IMR-90 (cell line): ENCODE results near the gene PYROXD2. TPM values are rescaled to one million over a fixed set of nuclear protein-coding genes. Genes with fewer than 3 reads are reported as not detected.

Experiments
- ATAC-seq: fragments of 200-7000 bp; cut with Tn5 transposase; 2 replicates; pipeline ENCODE4 v1.9.1; 2020; ENCODE audit warnings: low read depth, mild to moderate bottlenecking, moderate library complexity
- BruUV-seq: library from RNA; stranded (reverse); fragments of 400-500 nt; replicated peaks from 2 replicates; lab custom pipeline; 2021; lab: Mats Ljungman, UMichigan
- CTCF ChIA-PET: fragments of 300-600 bp; formaldehyde crosslinking; extraction: SDS; loops from one replicate; lab custom pipeline; 2021; ENCODE audit warnings: antibody characterized with exemption; lab: Yijun Ruan, JAX
- POLR2A ChIA-PET: fragments of 300-600 bp; sonication (Branson Sonifier 250); formaldehyde crosslinking; loops from one replicate; lab custom pipeline; 2022; ENCODE audit warnings: antibody characterized with exemption; ENCODE audit not compliant: unreplicated experiment; lab: Charles Lee
- DNase-seq: peaks from one replicate; pipeline ENCODE4 v3.0.0; 2013
- H2AFZ ChIP-seq: replicated peaks from 2 replicates; pipeline ENCODE3; 2013; ENCODE audit warnings: low read length, mild to moderate bottlenecking; ENCODE audit not compliant: poor library complexity
- H2AK5ac ChIP-seq: 2 replicates; pipeline ENCODE4 v1.6.1; 2013; ENCODE audit warnings: low read depth, low read length, inconsistent platforms
- H2AK9ac ChIP-seq: replicated peaks from 2 replicates; pipeline ENCODE3; 2013; ENCODE audit warnings: mild to moderate bottlenecking, low read depth, low read length, moderate library complexity; ENCODE audit not compliant: poor library complexity
- H2BK120ac ChIP-seq: 2 replicates; pipeline ENCODE4 v1.6.1; 2013; ENCODE audit warnings: low read depth, low read length, inconsistent platforms
- H2BK15ac ChIP-seq: 3 replicates; pipeline ENCODE4 v1.6.1; 2013; ENCODE audit warnings: low read depth, low read length, inconsistent platforms
- H2BK20ac ChIP-seq: 2 replicates; pipeline ENCODE4 v1.6.1; 2013; ENCODE audit warnings: low read depth, mild to moderate bottlenecking, inconsistent platforms, low read length, moderate library complexity
- H2BK5ac ChIP-seq: 2 replicates; pipeline ENCODE4 v1.6.1; 2013; ENCODE audit warnings: mild to moderate bottlenecking, low read depth, low read length, inconsistent platforms; ENCODE audit not compliant: poor library complexity, severe bottlenecking
- H3K14ac ChIP-seq: replicated peaks from 2 replicates; pipeline ENCODE4 v1.6.1; 2013; ENCODE audit warnings: low read depth, low read length, inconsistent platforms
- H3K18ac ChIP-seq: 2 replicates; pipeline ENCODE4 v1.6.1; 2013; ENCODE audit warnings: low read depth, low read length, control low read depth
- H3K23ac ChIP-seq: 2 replicates; pipeline ENCODE4 v1.6.1; 2013; ENCODE audit warnings: low read depth, low read length, inconsistent platforms
- H3K27ac ChIP-seq: 2 replicates; pipeline ENCODE4 v1.5.1; 2013; ENCODE audit warnings: mild to moderate bottlenecking, control low read depth, low read length; ENCODE audit not compliant: insufficient read depth
- H3K27me3 ChIP-seq: 2 replicates; pipeline ENCODE4 v1.6.1; 2013; ENCODE audit warnings: low read length; ENCODE audit not compliant: control insufficient read depth, insufficient read depth
- H3K36me3 ChIP-seq: 2 replicates; pipeline ENCODE4 v1.6.1; 2013; ENCODE audit warnings: low read length, mixed read lengths; ENCODE audit not compliant: control insufficient read depth, insufficient read depth
- H3K4ac ChIP-seq: 2 replicates; pipeline ENCODE4 v1.6.1; 2013; ENCODE audit warnings: low read depth, low read length, inconsistent platforms
- H3K4me1 ChIP-seq: 2 replicates; pipeline ENCODE4 v1.6.1; 2013; ENCODE audit warnings: low read length, mixed read lengths; ENCODE audit not compliant: control insufficient read depth, insufficient read depth
- H3K4me2 ChIP-seq: 2 replicates; pipeline ENCODE4 v1.6.1; 2013; ENCODE audit warnings: low read depth, mild to moderate bottlenecking, control low read depth, low read length, moderate library complexity
- H3K4me3 ChIP-seq: 2 replicates; pipeline ENCODE4 v1.5.1; 2013; ENCODE audit warnings: low read depth, mild to moderate bottlenecking, control low read depth, low read length, moderate library complexity; ENCODE audit not compliant: insufficient read depth
- H3K56ac ChIP-seq: 2 replicates; pipeline ENCODE4 v1.6.1; 2013; ENCODE audit warnings: low read length, inconsistent platforms; ENCODE audit not compliant: insufficient read depth; ENCODE audit errors: extremely low read depth
- H3K79me1 ChIP-seq, 2 experiments: 2 replicates each; pipeline ENCODE4 v1.6.1; 2013; ENCODE audit warnings: low read length in 2 of 2, inconsistent platforms in 1 of 2, low read depth in 1 of 2
- H3K9ac ChIP-seq: 2 replicates; pipeline ENCODE4 v1.6.1; 2013; ENCODE audit warnings: low read depth, low read length, control low read depth
- H3K9me1 ChIP-seq: 2 replicates; pipeline ENCODE4 v1.6.1; 2013; ENCODE audit warnings: low read length, inconsistent platforms; ENCODE audit not compliant: insufficient read depth
- H3K9me3 ChIP-seq: 2 replicates; pipeline ENCODE4 v1.6.1; 2013; ENCODE audit warnings: low read length; ENCODE audit not compliant: control insufficient read depth, insufficient read depth
- H4K20me1 ChIP-seq: 2 replicates; pipeline ENCODE4 v1.6.1; 2013; ENCODE audit warnings: low read length, inconsistent platforms; ENCODE audit not compliant: insufficient read depth
- H4K5ac ChIP-seq: 2 replicates; pipeline ENCODE4 v1.6.1; 2013; ENCODE audit warnings: mild to moderate bottlenecking, low read depth, low read length, control low read depth
- H4K8ac ChIP-seq, 2 experiments: 2 replicates each; pipeline ENCODE4 v1.6.1; 2013; ENCODE audit warnings: low read depth in 2 of 2, low read length in 2 of 2, control low read depth in 1 of 2, inconsistent platforms in 1 of 2
- H4K91ac ChIP-seq: 2 replicates; pipeline ENCODE4 v1.6.1; 2013; ENCODE audit warnings: low read depth, low read length, inconsistent platforms; ENCODE audit not compliant: insufficient read depth
- MAFK ChIP-seq: IDR thresholded peaks from 2 replicates; pipeline ENCODE4 v1.6.1; 2012; ENCODE audit warnings: low read depth, low read length, improper control_type of control experiment
- MAZ ChIP-seq: IDR thresholded peaks from 2 replicates; pipeline ENCODE4 v1.6.1; 2012; ENCODE audit warnings: low read depth, mild to moderate bottlenecking, low read length, improper control_type of control experiment, moderate library complexity, borderline replicate concordance
- SMC3 ChIP-seq: fragments of 150-350 bp; IDR thresholded peaks from 2 replicates; pipeline ENCODE4 v1.6.1; 2016; ENCODE audit warnings: low read depth, mild to moderate bottlenecking, antibody characterized with exemption, low read length, moderate library complexity
- WGBS, 2 experiments: methylation state at CpG; one replicate each; pipeline versions ENCODE4 v1.1.5 to v1.1.7; 2013; ENCODE audit warnings: missing lambda C conversion rate in 2 of 2; ENCODE audit not compliant: insufficient read length in 1 of 2; ENCODE audit errors: extremely low coverage in 2 of 2; 5-methylcytosine and 5-hydroxymethylcytosine counted together
- dilution Hi-C: fragments of 300-500 bp; cut with HindIII; formaldehyde crosslinking; loops from one replicate; pipeline ENCODE4 v1.14.3; 2018; ENCODE audit warnings: low sequenced_read_pairs; ENCODE audit not compliant: unreplicated experiment
- in situ Hi-C: fragments of 300-500 bp; cut with MboI; formaldehyde crosslinking; loops from 3 replicates; pipeline ENCODE4 v1.14.3; 2019; ENCODE audit warnings: low sequenced_read_pairs, inconsistent platforms, mixed read lengths
- intact Hi-C: fragments of 100-400 bp; cut with micrococcal nuclease; formaldehyde crosslinking; loops from 2 replicates; pipeline ENCODE4 v1.10.0; 2022
- polyA plus RNA-seq, 3 experiments: library from polyadenylated mRNA; depleted of rRNA; stranded (reverse); fragments of >200 nt; gene quantifications; 2 replicates each; pipeline ENCODE4 v1.2.3, GENCODE V29; 2012; ENCODE audit warnings: low replicate concordance in 1 of 3
- total RNA-seq: library from RNA; depleted of rRNA; stranded (reverse); fragments of >200 nt; gene quantifications from 2 replicates; pipeline ENCODE4 v1.2.3, GENCODE V29; 2012

Gene PYROXD2
- total and polyA plus RNA-seq, 2 of the 4 experiments (the other 2 are of a cell fraction) = 6.5 to 16.3 TPM

DNA sequence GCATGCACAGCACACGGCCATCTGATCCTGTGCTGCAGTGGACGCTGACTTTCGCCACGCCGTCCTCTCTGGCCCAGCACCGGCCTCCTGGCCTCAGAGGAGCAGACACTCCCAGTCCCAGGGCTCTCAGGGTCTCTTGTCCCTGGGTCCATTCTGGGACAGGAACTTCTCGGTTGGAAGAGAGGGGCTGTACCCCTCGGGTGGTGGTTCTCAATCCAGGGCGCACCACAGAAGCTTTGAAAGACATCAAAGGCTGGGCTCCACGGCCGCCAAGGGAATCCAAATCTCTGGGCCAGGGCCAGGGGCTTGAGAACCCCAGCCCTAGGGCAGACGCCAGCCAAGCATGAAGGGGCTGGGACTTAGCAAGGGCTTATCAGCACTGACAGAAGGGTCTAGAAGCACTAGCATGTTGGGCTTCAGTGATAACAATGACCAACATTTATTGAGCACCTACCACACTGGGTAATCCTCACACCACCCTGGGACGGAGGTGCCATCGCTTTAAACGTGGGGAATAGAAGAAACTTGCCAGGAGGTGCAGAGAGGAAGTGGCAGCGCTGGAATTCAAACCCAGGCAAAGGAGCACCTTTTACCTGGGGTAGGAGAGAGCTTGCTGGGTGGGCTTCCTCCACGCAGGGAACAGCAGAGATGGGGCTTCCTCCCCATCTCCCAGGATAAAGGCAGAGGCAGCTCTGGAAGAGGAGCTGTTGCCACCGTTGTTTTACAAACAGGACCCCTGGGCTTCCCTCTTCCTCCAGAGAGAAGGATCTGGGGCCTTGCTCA lies 1.8 kb upstream of the PYROXD2 start:
- in situ Hi-C loops = no loop called here
- POLR2A ChIA-PET = no interaction called here
- no peak overlapping the region for H2BK120ac ChIP-seq
- H3K56ac ChIP-seq = no peak overlapping the region
- H2BK20ac ChIP-seq = no peak overlapping the region
- H3K36me3 ChIP-seq = peaks cover 32% of the 10 kb centered on the region
- H3K4me1 ChIP-seq = peaks cover 19% of the 10 kb centered on the region
- no peaks in the 10 kb centered on the region for H3K9me3 ChIP-seq
- no peak overlapping the region for H3K9ac ChIP-seq
- H3K23ac ChIP-seq = no peak overlapping the region
- intact Hi-C loops = loop anchor here (10.0 kb wide), 1 partner anchor 242 kb away; no protein-coding TSS in a partner anchor
- no peak overlapping the region for H2AK5ac ChIP-seq
- no peak overlapping the region for H3K27ac ChIP-seq
- no peak for DNase-seq
- no peak overlapping the region for H2AK9ac ChIP-seq
- no peak overlapping the region for H2BK15ac ChIP-seq
- peaks cover 10 to 24% of the 10 kb centered on the region in 2 experiments; a peak in 3 of 4 replicates for H3K79me1 ChIP-seq
- no peak for ATAC-seq
- no peak overlapping the region for H4K91ac ChIP-seq
- 96% methylated on average over 10 of the region's 18 CpGs; no CpG with 5 or more reads in 1 of the 2 experiments for WGBS, 2 experiments
- no peaks in the 10 kb centered on the region for H3K27me3 ChIP-seq
- H3K4ac ChIP-seq = no peak overlapping the region
- no peak overlapping the region for H2AFZ ChIP-seq
- CTCF ChIA-PET = no interaction called here
- no peaks in the 10 kb centered on the region for H4K20me1 ChIP-seq
- TF ChIP-seq MAZ (no peak), SMC3 (no peak), MAFK (no peak)
- peaks cover 16% of the 10 kb centered on the region for H3K9me1 ChIP-seq
- no peak overlapping the region for H3K4me3 ChIP-seq
- no TSS peak for BruUV-seq
- H3K18ac ChIP-seq = no peak overlapping the region
- no peak overlapping the region for H3K14ac ChIP-seq
- no peak overlapping the region for H2BK5ac ChIP-seq
- no peak overlapping the region for H3K4me2 ChIP-seq
- no peak overlapping the region for H4K5ac ChIP-seq
- no peak overlapping the region for H4K8ac ChIP-seq
- dilution Hi-C loops = no loop called here
